WTC11 (cell line): ENCODE data around the gene CDKN2AIPNL. TPM values are rescaled to one million over a fixed set of nuclear protein-coding genes. Genes with fewer than 3 reads are reported as not detected.

Experiments used
- ATAC-seq: fragments of 200-7000 bp; cut with Tn5 transposase; 2 replicates; pipeline ENCODE4 v1.10.0; 2021; ENCODE audit warnings: mild to moderate bottlenecking, moderate library complexity
- CTCF ChIA-PET: fragments of 300-600 bp; sonication (Branson Sonifier 250); formaldehyde crosslinking; loops from one replicate; lab custom pipeline; 2021; ENCODE audit warnings: antibody characterized with exemption; lab: Charles Lee
- POLR2A ChIA-PET: fragments of 350-600 bp; sonication (Branson Sonifier 250); formaldehyde crosslinking; loops from one replicate; lab custom pipeline; 2021; ENCODE audit warnings: antibody characterized with exemption; lab: Charles Lee
- DNase-seq: peaks from one replicate; pipeline ENCODE4 v3.0.0; 2021; ENCODE audit warnings: low spot score
- H3K27ac Mint-ChIP-seq: 2 replicates; pipeline ENCODE4 v1.8.0; 2021; ENCODE audit warnings: mixed read lengths
- H3K27me3 Mint-ChIP-seq: 2 replicates; pipeline ENCODE4 v1.8.0; 2021; ENCODE audit warnings: low read depth, mild to moderate bottlenecking, moderate library complexity, mixed read lengths
- H3K36me3 Mint-ChIP-seq: 2 replicates; pipeline ENCODE4 v1.8.0; 2021; ENCODE audit warnings: mixed read lengths
- H3K4me1 Mint-ChIP-seq: 2 replicates; pipeline ENCODE4 v1.8.0; 2022; ENCODE audit warnings: mixed read lengths
- H3K4me3 Mint-ChIP-seq: 2 replicates; pipeline ENCODE4 v1.8.0; 2021; ENCODE audit warnings: mild to moderate bottlenecking, moderate library complexity, mixed read lengths
- H3K9me3 Mint-ChIP-seq: 2 replicates; pipeline ENCODE4 v1.8.0; 2021; ENCODE audit warnings: mixed read lengths
- ATF2 ChIP-seq: sonication (generic); formaldehyde crosslinking; IDR thresholded peaks from 2 replicates; pipeline ENCODE4 v1.8.1; 2022; ENCODE audit warnings: low read depth, missing genetic modification reagents, borderline replicate concordance
- ATF6 ChIP-seq: sonication (generic); formaldehyde crosslinking; IDR thresholded peaks from 2 replicates; pipeline ENCODE4 v1.8.1; 2023; ENCODE audit warnings: mild to moderate bottlenecking, missing genetic modification reagents
- CTCF ChIP-seq: fragments of 200-600 bp; IDR thresholded peaks from 2 replicates; pipeline ENCODE4 v1.8.0; 2022; ENCODE audit warnings: antibody characterized with exemption
- ETV6 ChIP-seq: sonication (generic); formaldehyde crosslinking; IDR thresholded peaks from 2 replicates; pipeline ENCODE4 v1.8.1; 2022; ENCODE audit warnings: mild to moderate bottlenecking, missing genetic modification reagents
- GTF2I ChIP-seq: fragments of 250-450 bp; sonication (Bioruptor Pico); conservative IDR thresholded peaks from 2 replicates; pipeline ENCODE4 v1.4.0; 2021; ENCODE audit warnings: mild to moderate bottlenecking
- HMGA2 ChIP-seq: fragments of 250-450 bp; sonication (Bioruptor Pico); IDR thresholded peaks from 2 replicates; pipeline ENCODE4 v1.4.0; 2021; ENCODE audit warnings: mild to moderate bottlenecking, moderate library complexity
- JAZF1 ChIP-seq: fragments of 250-450 bp; sonication (Bioruptor Pico); IDR thresholded peaks from 2 replicates; pipeline ENCODE4 v1.9.0; 2021; ENCODE audit warnings: moderate library complexity, mild to moderate bottlenecking, inconsistent platforms
- MAX ChIP-seq: sonication (generic); formaldehyde crosslinking; IDR thresholded peaks from 2 replicates; pipeline ENCODE4 v1.8.0; 2022; ENCODE audit warnings: mild to moderate bottlenecking, missing genetic modification reagents
- MLX ChIP-seq: sonication (generic); formaldehyde crosslinking; IDR thresholded peaks from 2 replicates; pipeline ENCODE4 v1.8.1; 2023; ENCODE audit warnings: mild to moderate bottlenecking, missing genetic modification reagents, moderate library complexity
- MYBL2 ChIP-seq: sonication (generic); formaldehyde crosslinking; IDR thresholded peaks from 2 replicates; pipeline ENCODE4 v1.8.1; 2023; ENCODE audit warnings: mild to moderate bottlenecking, moderate library complexity, missing genetic modification reagents
- NFYB ChIP-seq: sonication (generic); formaldehyde crosslinking; conservative IDR thresholded peaks from 2 replicates; pipeline ENCODE4 v1.8.0; 2022; ENCODE audit warnings: low read depth, missing genetic modification reagents
- SMAD4 ChIP-seq: sonication (generic); formaldehyde crosslinking; IDR thresholded peaks from 2 replicates; pipeline ENCODE4 v1.8.0; 2022; ENCODE audit warnings: mild to moderate bottlenecking, missing genetic modification reagents
- TCF7 ChIP-seq: sonication (generic); formaldehyde crosslinking; IDR thresholded peaks from 2 replicates; pipeline ENCODE4 v1.8.0; 2022; ENCODE audit warnings: mild to moderate bottlenecking, low read depth, missing genetic modification reagents, moderate library complexity
- TEAD1 ChIP-seq: sonication (generic); formaldehyde crosslinking; IDR thresholded peaks from 2 replicates; pipeline ENCODE4 v1.8.0; 2022; ENCODE audit warnings: mild to moderate bottlenecking, missing genetic modification reagents
- ZNF219 ChIP-seq: sonication (generic); formaldehyde crosslinking; IDR thresholded peaks from 2 replicates; pipeline ENCODE4 v1.8.0; 2023; ENCODE audit warnings: missing genetic modification reagents, mild to moderate bottlenecking, borderline replicate concordance
- ZNF281 ChIP-seq: sonication (generic); formaldehyde crosslinking; IDR thresholded peaks from 2 replicates; pipeline ENCODE4 v1.8.0; 2023; ENCODE audit warnings: mild to moderate bottlenecking, missing genetic modification reagents
- ZNF425 ChIP-seq: fragments of 250-450 bp; sonication (Bioruptor Pico); conservative IDR thresholded peaks from 2 replicates; pipeline ENCODE4 v1.9.0; 2021; ENCODE audit warnings: mild to moderate bottlenecking
- ZNF671 ChIP-seq: fragments of 250-450 bp; sonication (Bioruptor Pico); IDR thresholded peaks from 2 replicates; pipeline ENCODE4 v1.8.0; 2021; ENCODE audit warnings: mild to moderate bottlenecking
- ZSCAN18 ChIP-seq: fragments of 250-450 bp; sonication (Bioruptor Pico); IDR thresholded peaks from 2 replicates; pipeline ENCODE4 v2.1.2; 2022; ENCODE audit warnings: mild to moderate bottlenecking, moderate library complexity
- total RNA-seq: library from RNA; stranded (reverse); gene quantifications from 3 replicates; pipeline ENCODE4 v1.2.3, GENCODE V29; 2021

The CDKN2AIPNL gene
- total RNA-seq, 1 experiment from 2014 or later, result 54.3 TPM

GRCh38 chr5:134394932-134395331, 16.7 kb downstream of the CDKN2AIPNL start:
- Mint-ChIP-seq H3K9me3 (no peaks in the 10 kb centered on the region), H3K36me3 (peaks cover 46% of the 10 kb centered on the region), H3K27ac (no peak overlapping the region), H3K4me3 (no peak overlapping the region)
- ATAC-seq, result peak; percentile 48
- ChIA-PET POLR2A (interaction anchor here (1.6 kb wide), 1 partner anchor 133 kb away, joined by 4 read pairs; no protein-coding TSS in a partner anchor), CTCF (interaction anchor here (1.1 to 2.2 kb wide), 2 partner anchors 132 to 192 kb away, joined by 3 to 12 read pairs; no protein-coding TSS in a partner anchor)
- no peak for TF ChIP-seq TEAD1 (CRISPR knock-in tag)
- TF ChIP-seq, all 79 proteins: peak for 0
- no peak for DNase-seq
- Mint-ChIP-seq H3K4me1 (peaks cover 11% of the 10 kb centered on the region), H3K27me3 (no peaks in the 10 kb centered on the region)

GRCh38 chr5:134392301-134392700, 19.4 kb downstream of the CDKN2AIPNL start:
- H3K36me3 Mint-ChIP-seq, result peaks cover 57% of the 10 kb centered on the region
- ATAC-seq (no peak), DNase-seq (no peak)
- no peak for TF ChIP-seq ZNF425
- TF ChIP-seq ETV6 (CRISPR knock-in tag), result no peak
- TF ChIP-seq GTF2I (CRISPR knock-in tag), result no peak
- TF ChIP-seq ZNF281 (CRISPR knock-in tag), result no peak
- no peak for TF ChIP-seq SMAD4 (CRISPR knock-in tag)
- TF ChIP-seq JAZF1 (CRISPR knock-in tag), result no peak
- no peak for TF ChIP-seq MYBL2
- no peak for TF ChIP-seq ZNF219 (CRISPR knock-in tag)
- TF ChIP-seq NFYB (CRISPR knock-in tag), result no peak
- TF ChIP-seq ZNF671, result no peak
- TF ChIP-seq ATF6 (CRISPR knock-in tag), result no peak
- TF ChIP-seq ATF2 (CRISPR knock-in tag), result no peak
- peaks cover 11% of the 10 kb centered on the region for H3K4me1 Mint-ChIP-seq
- no peak overlapping the region for H3K4me3 Mint-ChIP-seq
- peaks cover 2% of the 10 kb centered on the region; the same call in 1 of the 2 replicates for H3K9me3 Mint-ChIP-seq
- POLR2A ChIA-PET, result no interaction called here
- no peaks in the 10 kb centered on the region for H3K27me3 Mint-ChIP-seq
- H3K27ac Mint-ChIP-seq, result no peak overlapping the region
- CTCF ChIA-PET, result interaction anchor here (1.6 kb wide), 1 partner anchor 135 kb away, joined by 3 read pairs; no protein-coding TSS in a partner anchor

GRCh38 chr5:134387443-134387842, 24.2 kb downstream of the CDKN2AIPNL start:
- CTCF ChIA-PET, result interaction anchor here (0.7 to 1.0 kb wide), 2 partner anchors 22 to 200 kb away, joined by 4 read pairs; no protein-coding TSS in a partner anchor
- TF ChIP-seq MAX (CRISPR knock-in tag) (no peak), ZSCAN18 (CRISPR knock-in tag) (no peak), CTCF (no peak), MYBL2 (no peak), HMGA2 (no peak), TCF7 (CRISPR knock-in tag) (no peak), MLX (CRISPR knock-in tag) (no peak)

More at GRCh38 chr5:134387443-134387842, 24.2 kb downstream of the CDKN2AIPNL start:
- DNase-seq (no peak), ATAC-seq (no peak)
- no peaks in the 10 kb centered on the region for H3K27me3 Mint-ChIP-seq
- POLR2A ChIA-PET, result interaction anchor here (0.7 kb wide), 1 partner anchor 1176 kb away, joined by 3 read pairs; no protein-coding TSS in a partner anchor
- H3K9me3 Mint-ChIP-seq, result peaks cover 3% of the 10 kb centered on the region; the same call in 1 of the 2 replicates
- H3K4me1 Mint-ChIP-seq, result no peaks in the 10 kb centered on the region
- no peak overlapping the region for H3K4me3 Mint-ChIP-seq
- H3K27ac Mint-ChIP-seq, result no peak overlapping the region
- peaks cover 66% of the 10 kb centered on the region for H3K36me3 Mint-ChIP-seq
